ENCODE results near the gene CRB3. TPM values are rescaled to one million over a fixed set of nuclear protein-coding genes. Genes with fewer than 3 reads are reported as not detected.
"Not testable (repeated sequence)": the region's sequence is repeated elsewhere in the genome, so short reads cannot be mapped to it uniquely, and the experiment has no call there.

The CRB3 gene, protein sequence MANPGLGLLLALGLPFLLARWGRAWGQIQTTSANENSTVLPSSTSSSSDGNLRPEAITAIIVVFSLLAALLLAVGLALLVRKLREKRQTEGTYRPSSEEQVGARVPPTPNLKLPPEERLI
- total RNA-seq, result not detected
- long read RNA-seq, result 0 reads

DNA sequence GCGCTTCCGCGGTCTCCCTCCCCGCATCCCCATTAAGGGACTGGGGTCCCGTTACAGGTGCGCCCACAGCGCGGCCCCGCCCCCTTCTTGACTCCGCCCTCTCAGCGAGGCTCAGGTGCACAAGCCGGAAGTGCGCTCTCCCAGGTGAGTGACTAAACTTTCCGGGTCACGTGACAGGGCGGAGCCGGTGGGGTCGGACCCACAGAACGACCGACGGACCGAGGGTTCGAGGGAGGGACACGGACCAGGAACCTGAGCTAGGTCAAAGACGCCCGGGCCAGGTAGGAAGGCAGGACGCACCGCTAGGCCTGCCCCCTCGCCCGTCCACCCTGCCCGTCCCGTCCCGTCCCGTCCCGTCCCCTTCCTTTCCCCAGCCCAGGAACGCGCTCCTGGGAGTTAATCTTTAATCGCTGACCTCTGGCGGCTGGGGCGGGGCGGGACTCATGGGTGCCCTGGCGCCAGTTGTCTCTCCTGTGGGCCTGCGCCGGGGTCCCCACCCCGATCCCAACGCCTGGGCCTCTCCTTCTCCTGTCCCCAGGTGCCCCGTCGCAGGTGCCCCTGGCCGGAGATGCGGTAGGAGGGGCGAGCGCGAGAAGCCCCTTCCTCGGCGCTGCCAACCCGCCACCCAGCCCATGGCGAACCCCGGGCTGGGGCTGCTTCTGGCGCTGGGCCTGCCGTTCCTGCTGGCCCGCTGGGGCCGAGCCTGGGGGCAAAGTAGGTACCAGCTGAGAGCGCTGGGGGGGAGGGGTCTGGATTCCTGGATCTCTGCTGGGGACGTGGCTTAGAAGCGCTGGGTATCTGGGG is at the start of gene CRB3:
TSS of gene CRB3 (plus strand) at position 202 of the 804 bp plus-strand sequence. CDS start at position 633, 431 bp downstream.
- ATAC-seq (no peak), DNase-seq (ENCODE audit: missing footprints) (no peak)
- intact Hi-C loops (cut with DNase I), result no loop called here

DNA sequence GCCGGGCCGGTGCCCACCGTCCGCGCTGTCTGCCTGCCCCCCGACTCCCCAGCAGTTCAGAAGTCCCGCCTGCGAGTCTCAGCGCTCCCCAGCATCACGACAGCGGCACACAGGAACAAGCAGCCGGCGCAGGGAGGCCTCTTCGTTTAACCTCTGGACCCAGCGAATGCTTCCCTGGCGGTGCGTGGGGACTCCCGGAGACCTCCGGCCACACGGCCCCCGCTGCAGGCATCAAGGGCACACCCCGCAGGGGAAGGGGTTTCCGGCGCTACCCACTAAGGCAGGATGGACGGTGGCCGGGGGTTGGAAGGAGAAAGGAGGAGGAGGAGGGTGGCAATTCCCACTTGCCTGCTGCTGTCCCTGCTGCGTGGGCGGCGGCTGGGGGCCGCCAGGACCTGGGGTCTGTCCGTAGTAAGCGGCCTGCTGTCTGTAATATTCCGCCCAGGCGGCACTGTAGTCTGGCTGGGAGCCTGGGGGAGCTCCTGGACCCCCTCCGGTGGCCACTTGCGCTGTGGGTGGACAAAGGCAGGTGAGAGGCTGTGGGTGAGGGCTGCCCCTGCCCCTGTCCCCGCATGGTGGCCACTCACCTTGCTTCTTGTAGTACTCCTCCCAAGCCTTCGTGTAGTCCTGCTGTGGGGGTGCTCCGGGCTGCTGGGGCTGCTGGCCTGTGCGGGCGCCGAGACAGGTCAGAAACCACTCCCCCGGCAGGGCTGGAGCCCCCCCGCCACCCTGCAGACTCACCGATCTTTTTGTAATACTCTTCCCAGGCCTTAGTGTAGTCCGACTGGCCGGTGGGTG is 49.1 kb upstream of the CRB3 start:
- ATAC-seq, result no peak
- intact Hi-C loops (cut with DNase I), result no loop called here
- DNase-seq (ENCODE audit: missing footprints), result peak; percentile 63

DNA sequence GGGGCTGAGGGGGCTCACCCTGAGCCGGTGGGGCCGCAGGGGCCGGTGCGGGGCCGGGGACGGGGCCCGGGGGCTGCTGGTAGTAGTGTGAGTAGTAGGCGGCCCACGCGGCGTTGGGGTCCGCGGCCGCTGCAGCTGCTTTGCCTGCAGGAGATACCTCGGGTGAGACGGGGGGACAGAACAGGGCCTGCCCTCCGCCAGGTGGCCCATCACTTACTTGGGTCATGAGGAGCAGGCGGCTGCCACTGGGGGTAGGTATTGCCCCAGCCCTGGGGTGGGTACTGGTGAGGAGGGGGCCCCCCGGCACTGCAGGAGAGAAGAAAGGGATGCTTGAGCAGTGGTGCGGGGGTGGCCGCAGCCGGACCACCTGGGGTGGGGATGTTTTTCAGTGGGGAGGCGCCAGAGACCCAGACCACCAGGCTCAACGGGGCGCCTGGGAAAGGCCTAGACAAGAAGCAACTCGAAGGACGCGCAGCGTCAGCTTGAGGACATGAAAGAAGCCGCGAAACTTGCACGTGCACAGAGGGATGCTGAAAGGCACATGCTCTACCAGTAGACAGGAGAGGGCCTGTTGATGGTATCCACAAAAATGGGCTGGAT is 48.4 kb upstream of the CRB3 start:
- intact Hi-C loops (cut with DNase I), result no loop called here
- DNase-seq (ENCODE audit: missing footprints) (peak; percentile 64), ATAC-seq (no peak)

DNA sequence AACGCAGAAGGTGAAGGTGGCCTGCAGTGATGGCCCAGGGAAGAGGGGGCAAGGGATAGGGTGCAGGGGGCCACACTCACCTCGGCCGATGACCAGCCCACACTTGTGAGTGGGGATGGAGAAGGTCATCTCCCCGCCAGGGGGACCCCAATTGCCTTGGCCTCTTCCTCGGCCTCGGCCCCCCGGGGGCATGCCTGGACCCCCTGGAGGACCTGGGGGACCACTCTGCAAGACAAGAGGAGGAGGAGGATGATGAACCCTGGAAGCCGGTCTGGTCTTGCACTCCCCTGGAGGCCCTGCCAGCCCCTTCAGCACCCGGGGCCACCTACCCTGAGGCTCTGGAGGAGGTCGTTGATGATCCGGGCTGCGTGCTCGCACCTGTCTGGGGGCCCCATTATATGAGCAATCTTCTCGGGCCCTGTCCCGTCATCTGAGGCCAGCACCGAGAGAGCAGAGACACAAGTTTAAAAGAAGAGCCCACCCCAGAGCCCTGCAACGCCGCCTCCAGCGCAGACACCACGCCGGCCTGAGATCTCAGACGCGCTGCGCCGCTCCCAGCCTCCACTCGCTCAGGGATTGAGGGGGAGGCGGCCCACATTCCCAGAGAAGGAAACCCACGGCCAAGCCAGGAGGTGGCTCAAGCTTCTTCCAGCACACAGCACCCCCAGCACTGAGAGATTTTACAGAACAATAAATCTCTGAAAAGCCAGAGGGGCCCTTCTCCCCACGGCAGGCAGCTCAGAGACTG is 47.2 kb upstream of the CRB3 start:
- intact Hi-C loops (cut with DNase I), result no loop called here
- no peak for ATAC-seq
- peak; percentile 54 for DNase-seq (ENCODE audit: missing footprints)

DNA sequence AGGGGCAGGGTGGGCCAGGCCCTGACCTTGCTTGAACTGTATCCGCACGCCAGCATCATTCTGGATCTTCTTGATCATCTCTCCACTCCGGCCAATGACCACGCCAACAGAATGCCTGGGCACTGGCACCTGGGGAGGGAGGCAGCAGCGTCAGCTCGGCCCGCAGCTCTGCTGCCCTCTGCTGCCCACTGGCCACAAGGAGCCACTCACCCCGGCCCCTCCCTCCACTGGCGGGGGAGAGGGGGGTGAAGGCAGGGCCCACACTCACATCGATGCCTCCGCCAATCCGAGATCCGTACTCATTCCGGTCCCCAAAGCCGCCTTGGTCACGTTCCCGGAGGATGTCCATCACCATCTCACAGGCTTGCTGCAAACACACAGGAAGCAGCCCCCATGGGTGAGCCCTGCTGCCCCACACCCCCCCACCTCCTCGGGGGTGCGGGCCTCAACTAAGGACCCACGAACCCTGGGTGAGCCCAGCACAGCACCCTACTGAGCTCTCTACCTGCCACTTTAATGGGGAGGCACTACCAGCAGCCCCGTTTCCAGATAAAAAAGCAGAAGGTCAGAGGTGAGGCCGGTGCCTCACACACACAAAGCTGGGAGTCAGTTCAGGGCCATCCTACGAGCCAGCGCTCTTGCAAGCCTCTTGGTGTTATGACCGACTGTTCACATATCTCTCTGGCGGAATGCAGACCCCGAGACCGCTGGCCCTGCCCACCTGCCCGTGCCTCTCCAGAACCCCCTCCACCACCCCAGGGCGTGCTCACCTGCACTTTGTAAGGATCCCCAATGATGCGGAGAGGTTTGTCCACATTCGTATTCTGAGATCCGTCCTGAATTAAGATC is 46.1 kb upstream of the CRB3 start:
- ATAC-seq (no peak), DNase-seq (ENCODE audit: missing footprints) (peak; percentile 65)
- intact Hi-C loops (cut with DNase I), result no loop called here

DNA sequence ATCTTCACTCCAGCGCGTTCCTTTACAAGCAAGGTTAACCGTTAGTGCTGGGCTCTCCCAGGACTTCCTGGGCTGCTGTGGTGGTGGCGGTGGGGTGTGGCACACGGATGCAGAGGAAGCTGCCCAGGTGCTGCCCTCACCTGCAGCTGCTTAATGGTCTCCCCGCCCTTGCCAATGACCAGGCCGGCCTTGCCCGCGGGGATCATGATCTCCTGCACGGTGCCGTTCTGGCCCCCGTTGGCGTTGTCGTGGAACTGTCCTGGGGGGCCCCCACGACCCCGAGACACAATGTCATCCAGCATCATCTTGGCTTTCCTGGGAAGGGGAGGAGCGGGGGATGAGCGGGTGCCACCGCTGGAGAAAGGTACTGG is 45.5 kb upstream of the CRB3 start:
- ATAC-seq, result no peak
- intact Hi-C loops (cut with DNase I), result no loop called here
- DNase-seq (ENCODE audit: missing footprints), result peak; percentile 45

DNA sequence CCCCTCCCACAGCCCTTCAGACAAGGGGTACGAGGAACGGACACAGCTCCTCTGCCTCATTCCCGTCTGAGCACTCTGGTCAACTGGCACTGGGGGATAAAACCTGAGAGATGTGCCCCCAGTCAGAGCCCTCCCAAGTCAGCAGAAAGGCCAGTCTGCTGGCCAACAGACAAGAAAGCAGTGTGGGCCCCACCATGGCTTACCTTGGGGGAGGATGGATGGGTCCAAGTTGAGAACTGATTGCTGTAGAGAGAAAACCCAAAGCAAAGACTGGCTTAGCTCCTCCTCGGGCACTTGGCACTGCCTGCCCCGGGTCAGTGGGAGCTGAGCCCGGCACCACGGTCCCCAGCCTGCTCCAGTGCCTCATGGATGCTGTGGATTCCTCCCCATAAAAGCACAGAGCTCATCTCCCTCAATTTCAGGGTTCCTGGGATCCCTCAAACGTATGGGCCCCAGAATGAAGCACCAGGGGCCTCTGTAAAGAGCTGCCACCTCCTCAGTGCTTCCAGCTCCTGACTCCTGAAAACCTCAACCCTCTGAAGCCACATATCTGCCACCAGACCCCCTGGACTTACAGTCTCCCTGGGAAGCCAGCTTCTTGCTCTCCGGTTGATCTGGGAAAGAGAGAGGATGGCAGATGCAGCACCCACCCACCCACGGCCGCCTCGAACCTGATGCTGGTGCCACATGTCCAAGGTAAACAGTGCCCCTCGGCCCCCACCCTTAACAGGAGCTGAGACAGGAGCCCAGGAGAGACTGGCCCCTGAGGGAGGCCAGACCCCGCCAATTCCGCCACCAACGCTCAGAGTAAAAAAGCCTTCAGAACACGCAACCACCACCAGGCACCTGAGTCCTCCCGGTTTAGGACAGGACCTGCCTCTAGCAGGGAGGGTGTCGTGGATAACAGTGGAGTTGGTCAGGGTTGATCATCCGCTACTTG is 42.7 kb upstream of the CRB3 start:
- no peak for ATAC-seq
- peak; percentile 45 for DNase-seq (ENCODE audit: missing footprints)
- intact Hi-C loops (cut with DNase I), result no loop called here

DNA sequence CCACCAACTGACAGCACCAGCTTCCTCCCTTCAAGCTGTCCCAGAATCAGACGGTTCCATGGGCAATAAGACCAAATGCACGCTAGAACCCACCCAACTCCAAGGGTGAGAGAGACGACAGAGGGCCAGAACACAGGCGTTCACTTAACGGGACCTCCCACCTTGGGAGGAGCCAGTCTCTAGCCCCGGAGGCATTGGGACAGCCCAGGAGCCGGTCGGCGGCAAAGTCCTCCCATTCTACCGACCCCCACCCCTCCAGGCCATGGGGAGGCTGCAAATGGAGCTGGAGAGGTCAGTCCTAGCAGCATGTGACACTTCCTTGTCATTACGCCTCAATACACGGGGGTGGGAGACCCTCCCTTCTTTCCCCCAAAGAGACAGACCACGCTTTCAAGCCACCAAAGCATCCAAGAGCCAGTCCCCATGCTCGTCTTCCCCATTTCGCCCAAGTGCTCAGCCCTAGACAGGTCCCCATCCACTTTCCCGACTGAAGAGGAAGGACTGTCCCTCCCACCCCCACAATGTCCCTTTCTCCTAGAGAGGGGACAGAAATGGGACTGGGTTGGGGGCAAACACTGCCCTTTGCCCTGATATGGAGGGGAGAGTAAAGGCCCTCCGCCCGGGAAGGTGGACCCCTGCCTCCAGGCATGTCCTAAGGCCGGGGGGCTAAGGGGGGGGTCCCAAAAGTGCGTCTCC is 40.4 kb upstream of the CRB3 start:
- ATAC-seq, result no peak
- intact Hi-C loops (cut with DNase I), result no loop called here
- peak; percentile 60 for DNase-seq (ENCODE audit: missing footprints)

DNA sequence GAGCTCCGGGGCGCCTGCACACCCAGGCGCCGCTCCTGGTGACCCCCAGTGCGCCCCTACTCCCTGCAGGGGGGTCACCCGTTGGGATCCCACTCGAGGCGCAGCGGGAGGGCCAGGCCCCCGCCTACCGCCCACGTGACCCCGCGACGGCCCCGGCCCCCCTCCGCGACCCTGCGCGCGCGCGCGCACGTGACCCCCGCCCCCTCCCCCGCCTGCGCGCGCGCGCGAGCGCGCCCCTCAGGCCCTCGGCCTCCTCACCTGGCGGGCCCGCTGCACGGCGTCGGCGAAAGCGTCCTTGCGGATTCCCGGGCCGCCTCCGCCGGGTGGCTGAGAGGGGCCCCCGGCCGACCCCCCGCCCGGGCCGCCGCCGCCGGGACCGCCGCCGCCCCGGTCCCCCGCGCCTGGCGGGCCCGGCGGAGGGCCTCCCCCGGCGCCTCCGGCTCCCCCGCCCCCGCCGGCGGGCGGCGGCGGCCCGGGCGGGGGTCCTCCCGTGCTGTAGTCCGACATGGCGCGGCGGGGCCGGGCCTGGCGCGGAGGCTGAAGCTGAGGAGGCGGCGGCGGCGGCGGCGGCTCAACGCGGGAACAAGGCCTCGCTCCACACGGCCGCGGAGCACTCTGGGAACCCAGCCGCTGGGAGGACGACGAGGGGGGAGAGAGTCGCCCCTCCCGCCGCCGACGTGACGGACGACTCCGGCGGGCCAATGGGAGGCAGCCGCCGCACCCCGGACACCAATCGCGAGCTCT is 39.7 kb upstream of the CRB3 start, which contains the start of gene KHSRP:
TSS of gene KHSRP (minus strand) at position 617 of the 744 bp plus-strand sequence. CDS start at position 507, 110 bp downstream.
- intact Hi-C loops (cut with DNase I), result no loop called here
- ATAC-seq, result no peak

DNA sequence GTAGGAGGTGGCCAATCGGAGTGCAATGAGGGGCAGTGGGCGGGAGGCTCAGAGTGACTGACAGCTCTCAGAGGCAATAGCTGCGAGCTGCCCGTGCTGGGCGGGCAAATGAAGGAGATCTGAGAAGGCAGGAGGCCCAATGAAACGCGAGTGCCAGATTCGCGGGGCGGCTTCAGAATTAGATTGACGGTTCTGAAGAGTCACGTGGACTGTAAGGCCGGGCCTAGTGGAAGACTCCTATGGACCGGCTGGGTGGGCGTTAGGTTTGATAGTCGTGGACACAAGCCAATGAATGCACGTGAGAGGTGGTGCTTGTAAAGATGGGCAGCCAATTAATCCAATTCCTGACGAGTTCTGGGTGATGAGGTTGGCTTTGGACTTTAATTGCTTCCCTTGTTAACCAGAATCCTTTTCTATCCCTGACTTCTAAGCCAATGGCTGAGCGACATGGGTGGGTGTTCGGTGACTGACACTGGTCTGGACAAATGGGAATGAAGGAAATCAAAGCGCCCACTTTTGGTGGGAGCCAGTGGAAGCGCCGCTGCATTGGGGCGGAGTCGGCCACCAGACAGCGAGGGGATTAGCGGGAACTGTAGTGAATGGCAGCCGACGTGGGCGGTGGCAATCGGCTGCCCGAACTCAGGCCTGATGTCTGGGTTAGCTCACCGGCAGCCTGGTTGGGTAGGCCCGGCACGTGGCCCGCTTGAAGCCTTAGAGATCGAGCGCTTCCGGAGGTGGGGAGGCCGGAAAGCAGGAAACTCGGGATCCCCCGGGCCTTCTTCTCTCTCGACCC is 38.9 kb upstream of the CRB3 start:
- peak; percentile 95 for ATAC-seq
- intact Hi-C loops (cut with DNase I), result loop anchor here (1.0 kb wide), 2 partner anchors 35 to 52 kb away; no protein-coding TSS in a partner anchor
- DNase-seq (ENCODE audit: missing footprints), result peak; percentile 99

More for the DNA sequence above, 39.7 kb upstream of the CRB3 start, which contains the start of gene KHSRP:
- DNase-seq (ENCODE audit: missing footprints), result no peak

DNA sequence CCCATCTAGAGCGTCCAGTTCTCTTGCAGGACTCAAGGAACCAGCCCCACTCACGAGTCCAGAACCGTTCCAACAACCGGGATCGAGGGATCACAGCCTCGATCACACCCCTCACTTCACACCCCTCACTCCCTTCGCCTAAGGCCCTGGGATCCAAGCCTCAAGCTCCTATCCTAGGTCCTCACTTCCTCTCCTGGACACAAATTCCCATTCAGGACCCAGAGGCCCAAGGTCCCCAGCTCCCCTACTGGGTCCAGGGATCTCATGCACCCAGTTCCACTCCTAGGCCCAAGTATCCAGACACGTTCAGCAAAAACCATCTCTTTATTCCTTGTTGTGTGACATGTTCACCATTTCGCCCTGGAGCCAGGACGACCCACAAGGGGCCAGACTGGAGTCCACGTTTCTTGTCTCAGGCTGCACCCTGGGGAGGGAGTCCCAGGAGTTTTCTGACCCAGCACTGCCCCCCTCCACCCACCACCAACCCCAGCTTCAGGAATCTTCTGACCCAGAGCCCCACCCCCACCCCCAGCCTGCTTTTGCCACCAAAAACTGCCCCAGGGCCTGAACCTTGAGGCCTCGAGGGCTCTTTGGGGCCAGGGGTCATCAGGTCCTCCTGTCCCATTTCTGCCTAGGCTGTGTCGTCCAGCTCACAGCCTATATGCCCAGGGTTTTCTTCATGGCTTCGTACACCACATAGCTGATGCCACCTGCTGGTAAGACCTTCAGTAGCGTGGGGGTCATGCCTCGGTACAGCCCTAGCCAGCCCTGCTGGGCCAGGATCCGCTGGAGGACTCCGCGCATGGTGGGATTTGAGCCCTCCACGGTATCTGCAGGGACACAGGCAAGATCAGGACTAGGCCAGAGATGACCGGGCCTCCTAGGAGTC is 38.1 kb upstream of the CRB3 start:
- ATAC-seq (no peak), DNase-seq (ENCODE audit: missing footprints) (peak; percentile 60)
- intact Hi-C loops (cut with DNase I), result loop anchor here (1.0 kb wide), 2 partner anchors 34 to 53 kb away; no protein-coding TSS in a partner anchor

DNA sequence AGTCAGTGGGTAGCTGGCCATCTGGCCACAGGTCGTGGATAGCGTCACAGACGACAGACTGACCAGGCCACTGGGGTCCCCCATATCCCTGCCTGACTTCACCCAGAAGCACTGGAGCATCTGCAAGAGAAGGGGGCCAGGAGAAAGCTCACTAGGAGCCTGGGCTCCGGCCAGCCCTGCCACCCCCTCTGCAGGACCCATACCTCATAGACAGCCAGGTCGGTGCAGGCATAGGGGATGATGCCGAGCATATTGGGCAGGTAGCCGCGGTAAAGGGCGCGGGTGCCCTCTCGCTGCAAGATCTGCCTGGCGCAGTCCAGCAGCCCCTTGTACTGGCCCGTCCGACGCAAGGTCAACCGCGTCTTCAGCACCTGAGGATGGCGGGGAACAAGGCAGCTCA is 36.9 kb upstream of the CRB3 start:
- intact Hi-C loops (cut with DNase I), result no loop called here
- DNase-seq (ENCODE audit: missing footprints), result peak; percentile 30
- ATAC-seq, result no peak

DNA sequence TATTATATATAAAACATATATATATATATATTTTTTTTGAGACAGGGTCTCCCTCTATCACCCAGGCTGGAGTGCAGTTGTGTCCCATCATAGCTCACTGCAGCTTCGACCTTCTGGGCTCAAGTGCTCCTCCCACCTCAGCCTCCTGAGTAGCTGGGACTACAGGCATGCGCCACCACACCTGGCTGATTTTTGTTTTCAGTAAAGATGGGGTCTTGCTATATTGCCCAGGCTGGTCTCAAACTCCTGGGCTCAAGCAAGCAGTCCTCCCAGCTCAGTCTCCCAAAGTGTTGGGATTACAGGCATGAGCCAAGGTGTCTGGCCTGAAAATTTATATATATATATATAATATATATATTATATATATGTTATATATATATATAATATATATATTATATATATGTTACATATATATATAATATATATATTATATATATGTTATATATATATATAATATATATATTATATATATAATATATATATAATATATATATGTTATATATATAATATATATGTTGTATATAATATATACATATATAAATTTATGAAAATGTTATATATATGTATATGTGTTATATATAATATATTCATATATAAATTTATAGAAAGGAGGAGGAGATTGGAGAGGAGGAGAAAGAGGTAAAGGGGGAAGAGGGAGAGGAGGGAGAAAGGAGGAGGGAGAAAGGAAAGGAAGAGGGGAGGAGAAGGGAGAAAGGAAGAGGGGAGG is 35.2 kb upstream of the CRB3 start:
- DNase-seq (ENCODE audit: missing footprints); intact Hi-C loops (cut with DNase I); ATAC-seq: not testable (repeated sequence)
